ENCODE results near the gene SMURF1.

SMURF1 gene

GRCh38 chr7:99030951-99031350 lies 113.0 kb downstream of the SMURF1 start:
- no peak for DNase-seq

GRCh38 chr7:99030457-99030856 lies 113.5 kb downstream of the SMURF1 start:
- no peak for DNase-seq

DNA sequence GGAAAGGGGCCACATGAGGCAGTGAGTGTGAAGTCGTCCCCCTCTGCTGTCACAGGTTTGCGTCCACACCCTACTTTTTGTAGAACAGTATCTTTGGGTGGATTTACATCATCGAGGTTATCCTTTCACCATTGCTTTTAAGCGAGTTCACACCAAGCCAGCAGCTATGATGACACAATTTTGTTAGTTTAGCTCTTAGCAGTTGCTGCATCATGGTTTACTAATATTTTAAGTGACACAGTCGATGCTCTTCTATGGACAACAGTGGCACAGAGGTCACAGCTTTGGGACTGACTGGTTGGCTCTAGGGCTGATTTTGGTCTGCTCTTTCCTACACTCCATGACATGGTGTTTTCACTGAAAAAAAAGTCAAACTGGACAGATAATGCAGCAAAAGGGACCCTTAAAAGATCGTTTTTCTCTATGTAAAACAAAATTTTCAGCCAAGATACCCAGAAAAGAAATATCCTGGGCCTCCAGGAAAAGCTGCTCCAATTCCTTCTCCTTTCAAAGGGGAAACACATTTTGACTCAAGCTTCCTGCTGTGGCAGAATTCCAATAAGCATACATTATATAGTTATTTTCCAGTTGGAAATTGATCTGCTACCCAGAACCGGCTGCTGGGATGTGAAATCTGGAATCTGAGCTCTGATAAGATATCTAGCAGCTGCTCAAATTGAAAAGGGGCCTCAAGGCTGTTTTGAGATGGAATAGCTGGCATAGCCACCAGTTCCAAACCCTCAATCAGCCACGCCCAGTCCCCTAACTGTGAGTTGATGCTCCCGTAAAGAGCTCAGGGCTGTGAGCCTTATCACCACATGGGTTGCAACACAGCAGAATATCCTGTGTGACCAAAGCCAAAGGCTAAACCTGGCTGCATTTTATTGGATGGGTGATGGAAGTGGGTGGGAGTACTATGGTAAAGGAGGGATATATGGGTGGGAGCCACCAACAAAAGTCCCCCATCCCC lies 114.2 kb downstream of the SMURF1 start:
- no peak for DNase-seq

- DNase-seq: no peak
Measured at GRCh38 chr7:99028261-99028973, 115.5 kb downstream of the SMURF1 start.

DNA sequence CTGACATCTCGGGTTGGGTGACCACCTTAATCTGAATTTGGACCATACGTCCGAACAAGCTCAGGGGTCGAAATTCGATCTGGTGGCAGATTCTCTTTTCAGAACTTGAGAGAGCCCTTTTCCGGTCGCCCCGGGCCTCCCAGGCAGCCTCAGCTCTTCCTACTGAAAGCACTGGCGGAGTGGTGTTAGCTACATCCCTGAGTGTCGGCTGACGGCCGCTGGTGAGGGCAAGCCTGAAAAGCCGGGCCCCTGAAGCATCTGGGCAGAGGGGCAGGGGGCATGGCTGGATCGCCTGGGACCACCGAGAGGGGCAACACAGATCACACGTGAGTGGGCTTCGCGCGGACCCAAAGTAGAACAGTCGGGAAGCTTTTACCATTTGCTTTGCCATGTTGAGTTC lies 116.1 kb downstream of the SMURF1 start:
- no peak for DNase-seq

DNA sequence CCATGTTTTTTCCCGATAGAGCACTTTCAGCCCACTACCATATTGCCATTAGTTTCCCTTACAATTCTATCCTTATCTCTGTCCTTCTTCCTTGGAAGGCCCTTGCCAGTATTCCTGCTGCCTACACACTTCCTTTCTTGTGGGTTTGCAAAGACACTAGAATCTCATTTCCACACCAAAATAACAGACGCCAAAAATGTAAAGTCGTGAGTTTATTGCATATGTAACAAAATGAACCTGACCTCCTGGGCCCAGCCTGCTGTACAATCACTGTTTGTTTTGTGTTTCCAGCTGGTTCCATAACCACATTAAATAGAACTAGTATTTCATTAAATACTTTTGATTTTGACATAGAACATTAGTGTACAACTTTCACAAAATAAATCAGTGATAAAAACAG lies 116.7 kb downstream of the SMURF1 start:
- no peak for DNase-seq

DNA sequence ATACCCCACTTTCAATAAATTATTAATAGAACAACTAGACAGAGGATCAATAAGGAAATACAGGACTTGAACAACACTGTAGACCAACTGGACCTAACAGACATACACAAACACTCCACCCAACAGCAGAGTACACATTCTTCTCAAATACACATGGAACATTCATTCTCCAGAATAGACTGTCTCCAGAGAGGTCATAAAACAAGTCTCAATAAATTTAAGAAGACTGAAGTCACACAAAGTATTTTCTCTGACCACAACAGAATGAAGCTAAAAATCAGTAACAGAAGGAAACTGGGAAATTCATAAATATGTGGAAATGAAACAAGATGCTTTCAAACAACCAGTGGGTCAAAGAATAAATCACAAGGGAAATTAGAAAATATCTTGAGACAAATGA lies 119.8 kb downstream of the SMURF1 start:
- DNase-seq: no peak

- DNase-seq: no peak
Measured at GRCh38 chr7:99021941-99022560, 121.9 kb downstream of the SMURF1 start.

- DNase-seq: no peak
Measured at GRCh38 chr7:99020413-99020715, 123.5 kb downstream of the SMURF1 start.

- DNase-seq: no peak
Measured at GRCh38 chr7:99019523-99020412, 124.1 kb downstream of the SMURF1 start.

DNA sequence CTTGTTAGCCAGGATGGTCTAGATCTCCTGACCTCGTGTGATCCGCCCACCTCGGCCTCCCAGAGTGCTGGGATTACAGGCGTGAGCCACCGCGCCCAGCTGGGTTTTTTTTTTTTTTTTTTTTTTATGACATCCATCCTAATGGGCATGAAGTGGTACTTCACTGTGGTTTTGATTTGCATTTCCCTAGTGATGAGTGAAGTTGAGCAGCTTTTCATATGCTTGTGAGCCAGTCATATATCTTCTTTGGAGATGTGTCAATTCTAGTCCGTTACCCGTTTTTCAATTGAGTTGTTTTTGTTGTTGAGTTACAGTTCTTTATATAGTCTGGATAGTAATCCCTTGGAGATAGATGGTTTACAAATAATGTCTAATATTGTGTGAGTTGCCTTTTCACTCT lies 127.7 kb downstream of the SMURF1 start:
- no peak for DNase-seq

GRCh38 chr7:99014113-99014985 lies 129.6 kb downstream of the SMURF1 start:
- no peak for DNase-seq

DNA sequence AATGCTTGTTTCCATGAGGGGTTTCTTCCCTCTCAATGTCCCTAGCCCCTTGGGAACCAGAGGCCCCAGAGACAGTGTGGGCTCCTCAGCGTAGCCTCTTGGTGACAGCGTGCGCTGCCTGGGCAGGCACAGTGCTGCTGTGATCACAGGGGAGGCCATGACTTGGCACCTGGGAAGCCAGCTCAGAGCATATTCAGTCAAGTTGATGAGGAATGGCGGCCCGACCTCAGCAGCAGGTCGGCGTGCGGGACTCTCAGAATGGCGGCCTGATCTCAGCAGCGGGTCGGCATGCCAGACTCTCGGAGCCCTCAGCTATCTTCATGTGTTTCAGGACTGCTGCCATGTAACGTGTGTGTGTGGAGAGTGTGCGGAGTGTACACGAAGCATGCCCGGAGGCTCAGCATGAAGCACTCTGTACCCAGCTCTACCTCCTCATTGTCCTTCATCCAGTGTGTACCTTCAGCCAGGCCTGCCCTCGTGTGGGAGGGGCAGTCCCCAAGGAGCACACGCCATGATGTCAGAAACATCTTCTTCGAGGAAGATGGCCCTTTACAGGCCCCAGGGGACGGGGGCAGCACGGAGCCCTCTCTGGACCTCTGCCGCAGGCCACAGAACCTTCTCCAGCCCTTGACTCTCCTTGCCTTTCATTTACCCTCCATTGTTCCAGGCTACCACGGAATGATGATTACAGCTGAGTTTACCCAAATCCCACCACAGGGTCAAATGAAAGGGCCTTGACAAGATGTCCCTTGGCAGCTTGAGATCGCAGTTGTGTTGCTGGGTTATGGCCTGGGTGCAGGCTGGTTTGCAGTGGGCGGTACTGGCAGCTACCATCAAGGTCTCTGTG lies 130.4 kb downstream of the SMURF1 start:
- no peak for DNase-seq

- DNase-seq: no peak
Measured at GRCh38 chr7:99012722-99013121, 131.2 kb downstream of the SMURF1 start.

DNA sequence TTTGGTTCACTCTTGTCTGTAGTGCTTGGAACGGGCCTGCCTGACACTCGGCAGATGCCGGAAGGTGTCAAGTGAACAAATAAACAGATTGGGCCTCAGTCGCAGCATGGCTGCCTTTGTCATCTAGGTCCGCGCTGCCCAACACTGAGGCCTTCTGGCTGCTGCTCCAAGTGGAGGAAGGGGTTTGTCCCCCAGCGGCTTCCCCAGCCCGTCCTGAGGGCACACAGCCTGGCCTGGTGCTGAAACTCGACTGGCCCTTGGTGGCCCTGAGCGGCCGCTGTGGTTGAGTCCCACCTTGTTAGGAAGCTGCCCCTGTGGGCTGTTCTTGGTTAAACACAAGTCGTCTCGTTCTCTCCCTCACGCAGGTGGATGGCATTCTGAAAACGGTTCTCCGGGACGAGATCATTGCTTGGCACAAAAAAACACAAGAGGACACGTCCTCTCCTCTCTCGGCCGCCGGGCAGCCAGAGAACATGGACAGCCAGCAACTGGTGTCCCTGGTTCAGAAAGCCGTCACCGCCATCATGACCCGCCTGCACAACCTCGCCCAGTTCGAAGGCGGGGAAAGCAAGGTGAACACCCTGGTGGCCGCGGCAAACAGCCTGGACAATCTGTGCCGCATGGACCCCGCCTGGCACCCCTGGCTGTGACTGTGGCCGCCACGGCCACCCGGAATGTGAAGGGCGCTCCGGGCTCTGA lies 132.1 kb downstream of the SMURF1 start:
- no peak for DNase-seq

GRCh38 chr7:99011341-99011705 lies 132.6 kb downstream of the SMURF1 start:
- DNase-seq: no peak

GRCh38 chr7:99010281-99010680 lies 133.6 kb downstream of the SMURF1 start:
- no peak for DNase-seq

- DNase-seq: no peak
Measured at GRCh38 chr7:99008921-99009530, 134.9 kb downstream of the SMURF1 start.

All from anterior cingulate cortex (tissue), 58 donors.